ENCODE results near the gene TP53I13.
A peak's percentile ranks its signal among the peaks of the same experiment; 100 is the strongest.

TP53I13 gene

DNA sequence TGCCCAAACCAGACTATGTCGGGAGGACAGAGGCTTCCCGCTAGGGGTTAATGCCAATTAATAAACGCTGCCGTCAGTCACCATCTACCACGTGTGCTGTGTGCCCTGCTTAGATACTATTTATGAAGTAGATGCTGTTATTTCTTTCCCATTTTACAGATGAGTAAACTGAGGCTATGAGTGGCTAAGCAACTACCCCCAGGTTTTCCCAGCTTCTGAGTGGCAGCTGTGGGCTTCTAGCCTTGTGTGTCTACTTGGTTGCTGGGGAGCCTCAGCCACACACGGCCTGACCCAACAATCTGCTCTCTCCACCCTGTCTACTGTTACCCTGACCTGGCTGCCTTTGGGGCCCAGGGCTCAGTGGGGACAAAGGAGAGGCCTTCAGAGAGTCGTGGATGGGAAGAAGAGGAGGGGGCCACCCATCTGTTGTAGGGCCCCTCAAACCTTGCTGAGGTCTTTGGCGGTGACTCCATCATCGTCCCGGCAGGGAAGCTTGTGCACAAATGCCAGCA is 13.8 kb downstream of the TP53I13 start:
- no peak for DNase-seq

DNA sequence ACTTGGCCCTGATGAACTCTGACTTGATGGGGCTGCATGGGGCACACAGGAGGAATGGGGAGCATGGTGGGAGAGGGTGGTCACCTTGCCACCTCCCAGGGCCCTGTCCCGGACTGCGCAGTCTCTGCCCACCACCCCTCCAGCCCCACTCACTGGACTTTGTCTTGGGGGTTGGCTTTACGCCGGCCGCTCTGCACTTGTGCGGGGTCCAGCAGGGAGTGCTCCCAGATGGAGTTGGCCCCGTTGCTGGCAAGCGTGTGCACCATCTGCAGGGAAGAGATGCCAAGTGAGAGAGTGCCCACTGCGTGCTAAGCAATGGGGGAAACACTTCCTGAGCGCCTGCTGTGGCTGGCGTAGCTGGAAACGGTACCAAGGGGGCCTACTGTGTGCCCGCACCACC is 14.3 kb downstream of the TP53I13 start:
- DNase-seq: no peak

DNA sequence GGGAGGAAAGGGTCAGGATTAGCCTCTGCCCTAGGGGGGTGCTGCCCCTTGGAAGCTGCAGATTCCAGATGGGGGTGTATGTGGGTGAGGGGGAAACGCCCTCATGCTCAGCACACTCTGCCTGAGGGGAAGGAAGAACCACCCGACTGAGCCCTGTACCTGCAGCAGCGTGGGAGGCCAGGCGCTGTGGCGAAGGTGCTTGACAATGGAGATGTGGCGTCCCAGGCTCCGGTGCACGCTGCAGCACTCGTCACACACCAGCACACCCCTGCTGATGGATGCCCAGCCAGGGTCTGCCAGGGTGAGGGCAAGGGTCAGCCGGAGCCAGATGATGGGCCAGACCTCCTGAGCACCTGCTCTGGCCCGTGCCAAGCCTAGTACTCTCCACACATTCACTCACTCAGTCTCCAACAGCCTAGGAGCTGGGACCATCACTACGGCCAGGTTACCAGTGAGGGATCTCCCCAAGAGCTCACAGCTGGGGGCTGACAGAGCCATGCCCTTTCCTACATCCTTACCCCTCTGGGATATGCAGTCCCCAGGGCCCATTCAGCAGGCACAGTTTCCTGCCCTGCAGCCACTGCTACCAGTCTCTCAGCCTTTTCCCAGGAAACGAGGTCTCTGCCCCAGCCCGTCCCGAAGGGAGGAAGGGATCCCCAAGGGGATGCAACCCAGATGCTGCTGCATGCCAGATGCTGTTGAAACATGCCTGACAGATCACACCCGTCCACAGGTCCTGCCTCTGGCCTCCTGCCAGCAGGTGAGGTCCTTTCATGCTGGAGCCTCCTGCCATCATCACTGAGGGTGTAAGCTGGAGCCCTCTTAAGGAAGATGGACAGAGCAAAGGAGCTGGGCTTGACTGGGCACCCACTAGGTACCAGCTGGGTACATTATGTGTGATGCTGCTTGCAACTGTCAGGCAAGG is 15.1 kb downstream of the TP53I13 start:
- no peak for DNase-seq

DNA sequence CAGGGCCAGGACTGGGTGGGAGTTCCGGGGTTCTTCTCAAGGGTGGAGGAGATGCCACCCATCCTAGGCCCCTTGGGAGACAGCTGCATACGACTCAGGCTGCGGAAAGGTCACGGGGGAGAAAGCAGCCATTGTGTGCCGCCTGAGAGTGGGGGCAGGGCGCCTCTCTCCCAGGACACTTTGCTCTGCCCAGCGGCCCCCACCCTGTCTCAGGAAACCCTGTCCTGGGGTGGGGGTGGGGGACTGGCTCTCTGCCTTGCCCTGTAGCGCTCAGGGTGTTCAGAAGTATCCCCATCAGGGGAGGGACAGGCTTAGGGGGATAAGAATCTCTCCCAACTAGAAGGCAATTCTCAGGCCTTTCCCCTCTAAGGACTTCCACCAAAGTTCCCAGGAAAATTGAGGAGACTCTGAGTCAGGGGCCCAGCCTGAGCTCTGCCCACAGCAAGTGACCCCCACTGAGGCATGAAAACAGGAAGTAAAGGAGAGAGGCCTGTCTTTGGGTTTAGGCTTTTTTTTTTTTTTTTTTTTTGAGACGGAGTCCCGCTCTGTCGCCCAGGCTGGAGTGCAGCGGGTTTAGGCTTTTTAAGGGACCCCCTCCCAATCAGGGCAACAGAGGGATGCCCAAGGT is 16.1 kb downstream of the TP53I13 start:
- DNase-seq: no peak

DNA sequence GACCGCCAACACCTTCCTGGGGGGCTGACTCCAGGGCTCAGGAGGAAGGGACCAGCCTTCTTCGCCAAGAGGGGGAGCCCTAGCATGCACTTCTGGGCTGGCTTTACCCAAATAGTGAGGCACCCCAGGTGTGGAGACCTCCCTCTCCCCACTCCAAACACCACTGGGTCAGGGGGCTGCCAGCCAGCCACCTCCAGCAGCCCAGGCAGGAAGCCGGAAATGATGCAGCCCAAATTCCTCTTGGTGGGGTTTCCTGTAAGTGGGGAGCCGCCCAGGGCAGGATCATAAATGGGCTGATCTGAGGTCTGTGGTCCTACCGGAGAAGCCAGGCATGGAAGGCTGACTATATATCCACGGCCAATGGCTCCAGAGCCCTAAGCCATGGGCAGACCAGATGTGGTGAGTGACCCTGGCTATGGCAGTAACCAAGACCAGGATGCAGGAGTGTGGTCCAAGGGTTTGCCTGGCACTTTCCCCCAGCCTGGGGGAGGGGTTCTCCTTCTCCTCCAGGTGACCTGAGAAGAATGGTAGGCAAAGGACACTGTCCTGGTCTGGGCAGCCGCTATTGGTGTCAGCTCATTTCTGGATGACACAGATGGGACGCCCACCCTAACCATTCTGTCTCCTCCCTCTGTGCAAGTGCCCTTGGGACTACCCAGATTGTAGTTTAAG is 16.7 kb downstream of the TP53I13 start:
- DNase-seq: peak; percentile 34

DNA sequence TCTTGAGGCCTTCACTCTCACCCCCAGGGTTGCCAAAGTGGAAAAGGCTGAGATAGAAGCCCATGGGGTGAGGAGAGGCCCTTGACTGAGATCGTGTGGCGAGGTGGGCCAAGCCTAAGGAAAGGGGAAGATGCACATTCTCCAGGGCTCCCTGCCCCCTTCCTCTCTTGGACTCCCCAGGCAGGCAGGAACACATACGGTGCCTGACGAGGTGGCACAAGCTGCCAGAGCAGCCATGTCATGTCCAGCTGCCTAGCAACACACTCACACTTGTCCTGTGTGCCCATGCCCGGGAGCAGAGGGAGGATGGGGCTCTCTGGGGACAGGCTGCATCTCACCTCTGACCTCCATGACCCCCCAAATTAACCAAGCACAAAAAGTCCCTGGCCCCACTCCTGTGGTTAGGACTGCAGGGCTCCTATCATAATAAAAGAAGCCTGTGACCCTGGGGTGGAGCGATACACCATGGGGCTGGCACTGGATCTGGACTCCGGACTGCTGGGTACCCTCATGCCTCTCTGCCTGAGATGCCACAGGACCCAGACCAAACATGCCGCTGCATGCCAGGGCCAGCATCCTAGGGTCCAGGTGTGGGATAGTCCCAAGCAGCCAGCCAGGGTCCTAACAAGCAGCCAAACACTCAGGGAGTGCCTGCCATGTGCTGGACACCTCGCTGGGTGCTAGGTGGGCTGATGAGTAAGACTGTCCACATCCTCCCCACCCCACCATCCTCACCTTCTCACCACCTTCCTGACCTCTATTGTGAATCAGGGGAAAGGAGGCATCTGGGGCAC is 18.4 kb downstream of the TP53I13 start:
- DNase-seq: no peak

DNA sequence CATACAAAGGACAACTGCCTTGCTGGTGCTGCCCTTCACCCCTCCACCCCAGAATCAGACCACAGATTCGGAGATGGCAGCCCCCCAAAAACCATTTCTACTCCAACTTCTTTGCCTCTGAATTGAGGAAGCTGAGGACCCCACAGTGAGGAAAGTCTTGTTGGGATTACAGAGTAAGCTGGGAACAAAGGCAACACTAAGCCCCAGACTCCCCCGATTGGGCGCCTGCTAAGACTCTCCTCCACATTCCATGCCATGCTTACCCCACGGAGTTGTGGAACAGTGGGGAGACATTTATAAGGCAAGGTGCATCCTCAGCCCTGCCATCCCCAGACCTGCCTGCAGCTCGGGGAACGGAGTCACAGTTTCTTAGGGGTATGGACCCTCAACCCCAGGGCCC is 19.1 kb downstream of the TP53I13 start:
- no peak for DNase-seq

DNA sequence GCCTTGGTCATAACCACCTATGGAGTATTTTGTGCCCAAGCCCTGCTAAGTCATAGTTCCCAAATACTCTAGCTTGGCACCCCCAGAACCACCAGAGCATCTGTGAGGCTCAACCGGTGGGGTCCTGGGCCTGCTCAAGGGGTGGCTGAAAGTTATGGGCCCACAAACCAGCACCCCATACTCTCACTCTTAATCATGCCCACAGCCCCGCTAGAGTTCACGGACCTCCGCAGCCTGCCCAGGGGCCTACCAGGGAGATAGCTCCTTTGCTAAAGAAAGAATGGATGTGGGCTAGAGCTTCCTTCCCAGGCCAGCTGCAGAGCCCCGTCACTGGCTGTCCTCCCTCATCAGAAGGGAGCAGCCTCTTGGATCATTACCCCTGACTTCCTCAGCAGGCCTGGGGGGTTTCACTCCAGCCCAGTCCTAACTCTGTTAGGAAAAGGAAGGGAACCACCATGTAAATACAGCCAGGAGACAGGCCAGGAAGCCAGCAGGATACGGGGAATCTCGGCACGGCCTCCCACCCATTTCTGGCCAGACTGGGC is 19.6 kb downstream of the TP53I13 start:
- DNase-seq: no peak

DNA sequence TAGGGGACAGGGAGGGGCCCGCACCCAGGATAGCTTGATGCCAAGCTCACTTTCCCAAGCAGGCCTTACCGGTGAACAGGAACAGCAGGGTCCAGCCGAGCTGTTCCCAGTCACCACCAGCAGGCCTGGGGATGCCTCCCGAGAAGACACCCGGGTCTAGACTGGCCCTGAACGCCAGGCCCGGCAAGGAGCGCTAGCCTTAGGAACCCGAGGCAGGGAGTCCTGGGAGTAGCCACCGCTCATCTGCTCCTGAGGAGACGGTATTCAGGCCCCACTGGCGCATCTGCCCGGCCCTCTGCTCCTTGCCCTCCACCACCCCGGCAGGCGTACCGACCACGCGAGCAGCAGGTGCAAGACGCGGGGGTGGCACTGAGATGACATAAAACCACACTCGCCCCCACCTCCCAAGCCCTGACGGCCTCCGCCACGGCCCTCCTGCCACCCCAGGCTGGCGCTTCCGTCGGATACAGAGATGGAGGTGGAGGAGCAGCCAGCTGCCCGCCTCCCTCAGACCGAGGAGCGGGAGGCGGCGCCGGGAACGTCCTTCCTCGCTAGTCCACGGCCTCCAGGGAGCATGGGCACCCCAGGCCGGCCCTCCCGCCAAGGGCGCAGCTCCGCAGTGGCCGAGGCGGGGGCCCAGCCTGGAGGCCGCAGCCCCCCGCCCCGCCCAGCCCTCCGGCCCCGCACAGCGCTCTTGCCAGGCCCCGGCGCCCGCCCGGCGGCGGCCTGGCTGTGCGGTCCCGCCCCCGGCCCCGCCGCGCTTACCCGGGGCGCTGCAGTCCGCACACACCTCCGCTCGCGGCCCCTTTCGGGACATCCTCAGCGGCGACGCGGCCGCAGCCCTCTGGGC is 20.3 kb downstream of the TP53I13 start:
- DNase-seq: peak; percentile 69

DNA sequence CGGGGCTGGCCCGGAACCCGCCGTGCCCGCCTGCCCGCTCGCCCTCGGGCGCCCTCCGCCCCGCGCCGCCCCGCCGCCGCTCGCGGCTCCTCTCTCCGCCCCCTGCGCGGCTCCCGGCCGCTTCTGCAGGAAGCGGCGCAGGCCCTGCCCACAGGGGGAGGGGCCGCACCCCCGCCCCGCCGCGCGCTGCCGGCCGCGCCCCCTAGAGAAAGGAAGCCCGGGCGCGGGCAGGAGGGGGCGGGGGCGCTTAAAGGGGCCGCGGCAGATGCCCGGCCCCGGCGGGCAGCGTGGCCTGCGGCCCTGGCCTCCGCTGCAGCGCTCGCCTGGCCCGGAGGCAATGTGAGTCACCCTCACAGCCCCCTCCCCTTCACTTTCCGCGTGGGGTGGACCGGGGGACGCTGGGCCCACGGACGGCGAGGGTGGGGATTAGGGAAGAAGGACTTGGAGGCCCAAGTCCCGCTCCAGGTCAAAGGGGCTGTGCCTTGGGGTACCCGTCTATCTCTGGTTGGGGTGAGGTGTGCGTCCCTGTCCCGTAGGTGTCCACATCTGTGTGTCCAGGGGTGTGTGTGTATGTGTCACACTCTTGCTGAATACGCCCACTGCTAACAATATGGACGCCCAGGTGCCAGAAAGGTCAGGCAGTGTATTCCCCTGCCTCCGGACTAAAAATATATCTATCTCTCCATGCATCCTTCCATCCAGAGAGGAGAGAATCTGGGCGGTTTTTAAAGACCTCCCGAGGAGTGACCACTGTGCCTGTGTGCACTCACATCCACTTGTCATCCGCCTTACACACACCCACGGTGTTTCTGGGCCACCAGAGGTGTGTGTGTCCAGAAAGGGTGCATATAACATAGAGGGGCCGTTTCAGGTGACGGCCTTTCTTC is 21.3 kb downstream of the TP53I13 start, which contains the start of gene GIT1:
GIT1 (minus strand) TSS at position 125 of the 887 bp plus-strand sequence. CDS start 270 bp downstream, outside the sequence.
- DNase-seq: peak; percentile 85

DNA sequence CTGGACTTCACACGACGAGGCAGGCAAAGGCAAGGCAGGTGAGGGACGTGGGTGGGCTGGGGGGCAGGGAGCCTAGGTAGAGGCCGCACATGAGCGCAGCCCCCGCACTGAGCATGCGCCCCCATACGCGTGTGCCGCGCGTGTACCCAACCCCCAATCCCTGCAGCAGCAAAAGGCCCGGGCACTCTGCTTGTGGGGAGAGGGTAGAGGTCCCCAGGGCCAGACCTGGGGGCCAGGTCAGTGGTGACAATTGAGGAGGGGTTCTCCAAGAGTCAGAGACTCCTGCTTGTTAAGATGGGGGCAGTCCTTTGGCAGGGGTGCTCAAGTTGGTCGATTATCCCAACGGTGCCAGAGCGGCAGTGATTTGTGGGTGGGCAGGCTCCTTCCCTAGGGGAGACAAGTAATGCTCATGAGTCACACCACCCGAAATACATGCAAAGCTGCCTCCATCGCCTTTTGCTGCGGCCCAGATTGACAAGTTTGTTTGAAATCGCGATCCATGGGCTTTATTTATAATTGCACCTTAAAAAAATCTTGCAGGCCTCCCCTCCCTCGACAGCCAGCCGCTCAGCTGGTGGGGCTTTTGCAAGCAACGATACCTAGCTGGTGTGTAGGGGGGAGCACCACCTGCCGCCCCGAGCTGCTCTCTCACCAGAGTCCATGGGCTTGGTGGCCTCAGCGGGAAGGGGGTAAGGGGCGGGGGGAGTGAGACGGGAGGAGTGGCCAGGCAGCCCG is 22.1 kb downstream of the TP53I13 start:
- no peak for DNase-seq

DNA sequence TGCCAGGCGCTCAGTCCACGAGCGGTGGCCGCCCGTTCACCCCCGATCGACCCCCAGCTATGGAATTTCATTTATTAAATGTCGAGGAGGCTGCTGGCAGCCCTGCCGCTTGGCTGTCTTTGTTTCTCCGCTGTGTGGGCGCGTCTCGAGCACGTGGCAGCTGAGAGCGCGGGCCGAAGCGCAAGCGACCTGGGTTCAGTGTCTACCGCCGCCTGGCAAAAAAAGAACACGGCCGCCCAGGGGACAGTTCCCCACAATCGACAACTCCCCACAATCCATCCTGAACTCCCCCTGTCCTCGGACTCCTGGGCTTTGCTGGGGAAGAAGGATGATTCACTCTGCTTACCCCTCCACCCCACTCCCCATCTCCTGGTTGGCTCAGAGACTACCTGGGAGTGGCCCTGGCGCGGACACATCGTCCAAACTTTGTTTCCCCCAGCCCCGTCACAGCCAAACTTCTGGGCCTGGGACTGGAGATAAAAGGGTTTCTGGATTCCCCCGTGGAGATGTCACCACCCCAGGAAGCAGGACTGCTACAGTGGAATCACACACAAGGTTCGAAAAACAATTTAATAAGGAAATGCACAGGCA is 22.7 kb downstream of the TP53I13 start:
- peak; percentile 39 for DNase-seq

DNA sequence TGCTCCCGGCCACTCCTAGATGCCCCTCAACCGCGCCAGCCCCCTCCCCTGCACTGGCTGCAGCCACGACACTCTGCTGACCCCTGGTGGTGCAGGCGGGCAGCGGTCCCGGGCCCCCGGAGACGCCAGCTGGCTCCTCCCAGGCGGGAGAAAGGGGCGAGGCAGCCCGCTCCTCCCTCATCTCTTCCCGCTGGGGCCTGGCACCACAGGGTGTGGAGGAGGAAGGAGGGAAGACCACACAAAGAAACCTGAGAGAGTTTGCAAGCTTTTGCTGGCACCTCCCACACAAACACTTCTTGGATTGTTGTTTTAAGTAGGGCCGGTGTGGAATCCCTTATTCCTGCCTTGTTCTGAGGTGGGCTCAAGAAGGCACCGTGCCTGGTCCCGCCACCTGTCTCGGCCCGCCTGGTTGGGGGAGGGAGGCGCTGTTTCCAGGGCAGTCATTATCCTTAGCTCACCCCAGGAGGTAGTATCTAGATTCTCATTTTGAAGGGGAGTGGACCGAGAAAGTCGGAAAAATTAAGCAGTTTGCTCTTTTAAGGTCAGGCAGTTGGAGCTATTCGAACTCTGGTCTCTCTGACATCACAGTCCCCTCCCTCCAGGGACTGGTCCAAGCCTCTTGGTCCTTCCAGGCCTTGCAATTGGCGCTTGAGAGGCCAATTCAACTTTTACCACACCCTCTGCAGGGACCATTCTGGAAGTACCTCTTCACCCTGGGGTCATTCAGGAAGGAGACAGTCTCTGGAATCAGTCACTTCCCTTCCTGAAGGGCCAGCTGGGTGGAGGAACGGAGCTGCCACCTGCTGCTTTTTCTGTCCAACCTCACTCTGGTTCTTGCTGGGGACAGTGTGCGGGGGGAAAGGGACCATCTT is 23.5 kb downstream of the TP53I13 start:
- DNase-seq: peak; percentile 84

DNA sequence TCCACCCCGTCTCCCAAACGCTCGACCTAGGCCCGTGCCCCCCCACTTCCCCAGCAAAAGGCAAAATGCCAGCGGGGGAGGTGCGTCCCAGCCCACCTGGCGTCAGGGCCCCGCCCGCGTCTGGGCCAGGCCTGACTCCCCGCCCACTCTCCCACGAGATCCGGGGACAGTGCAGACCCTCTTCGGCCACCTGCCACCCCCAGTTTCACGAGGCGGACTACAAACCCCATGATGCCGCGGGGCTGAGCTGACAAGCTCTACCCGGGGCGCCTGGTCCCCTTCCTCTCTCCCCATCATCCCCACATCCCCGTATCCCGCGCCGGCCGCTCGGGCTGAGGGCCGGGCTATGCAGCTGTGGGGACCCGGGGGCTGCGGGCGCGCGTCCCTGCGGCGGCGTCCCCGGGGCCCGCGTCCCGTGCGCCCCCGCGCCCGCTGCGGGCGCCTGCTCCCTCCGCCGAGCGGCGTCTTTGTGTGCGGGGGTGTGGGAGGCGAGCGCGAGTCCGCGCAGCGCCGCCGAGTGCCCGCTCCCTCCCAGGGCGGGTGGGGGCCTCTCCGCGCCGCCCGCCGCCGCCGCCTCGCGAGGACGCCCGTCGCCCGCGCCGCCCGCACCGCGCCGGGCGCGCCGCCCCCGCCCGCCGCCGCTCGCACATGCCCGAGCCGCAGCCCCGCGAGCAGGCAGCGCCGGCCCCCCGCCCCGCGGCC is 24.5 kb downstream of the TP53I13 start, which contains the start of gene ANKRD13B:
ANKRD13B (plus strand) TSS at position 283 of the 702 bp plus-strand sequence. CDS start 490 bp downstream, outside the sequence.
- peak; percentile 45 for DNase-seq

DNA sequence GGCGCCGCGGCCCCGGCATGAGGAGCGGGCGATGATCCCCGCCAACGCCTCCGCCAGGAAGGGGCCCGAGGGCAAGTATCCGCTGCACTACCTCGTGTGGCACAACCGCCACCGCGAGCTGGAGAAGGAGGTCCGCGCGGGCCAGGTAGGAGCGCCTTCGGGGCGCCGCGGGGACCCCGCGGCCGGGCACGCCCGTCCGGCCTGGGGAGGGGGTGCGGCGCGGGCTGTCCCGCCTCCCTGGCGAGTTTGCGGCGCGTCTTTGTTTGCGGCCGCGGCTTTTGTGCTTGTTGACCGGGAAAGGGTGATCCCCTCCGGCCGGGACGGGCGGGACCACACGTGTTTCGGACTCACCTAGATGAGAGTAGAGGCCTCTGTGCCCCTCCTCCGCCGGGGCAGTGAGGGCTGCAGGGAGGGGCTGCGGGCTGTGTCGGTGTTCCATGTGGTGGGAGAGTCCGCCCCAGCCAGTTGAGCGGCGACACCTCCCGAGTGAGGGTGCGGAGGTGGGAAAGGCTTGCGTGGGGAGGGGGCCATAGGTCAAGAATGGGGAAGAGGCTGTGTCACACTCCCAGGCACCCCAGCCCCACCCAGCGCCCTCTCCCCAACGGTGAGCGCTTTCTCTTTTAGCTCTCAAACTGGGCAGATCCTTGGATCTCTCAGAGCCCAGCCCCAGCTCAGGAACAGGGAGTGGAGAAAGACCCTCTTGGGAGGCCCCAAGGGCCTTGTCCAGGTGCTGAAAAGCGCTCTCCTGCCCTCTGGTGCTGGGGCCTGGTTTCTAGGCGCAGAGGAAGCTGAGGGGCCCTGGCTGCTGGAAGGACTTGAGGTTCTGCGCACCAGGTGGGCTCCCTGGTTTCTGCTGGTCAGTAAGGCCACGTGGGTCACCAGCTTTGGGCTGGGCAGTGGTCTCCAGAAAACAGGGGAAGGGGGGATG is 25.4 kb downstream of the TP53I13 start:
- DNase-seq: peak; percentile 43

DNA sequence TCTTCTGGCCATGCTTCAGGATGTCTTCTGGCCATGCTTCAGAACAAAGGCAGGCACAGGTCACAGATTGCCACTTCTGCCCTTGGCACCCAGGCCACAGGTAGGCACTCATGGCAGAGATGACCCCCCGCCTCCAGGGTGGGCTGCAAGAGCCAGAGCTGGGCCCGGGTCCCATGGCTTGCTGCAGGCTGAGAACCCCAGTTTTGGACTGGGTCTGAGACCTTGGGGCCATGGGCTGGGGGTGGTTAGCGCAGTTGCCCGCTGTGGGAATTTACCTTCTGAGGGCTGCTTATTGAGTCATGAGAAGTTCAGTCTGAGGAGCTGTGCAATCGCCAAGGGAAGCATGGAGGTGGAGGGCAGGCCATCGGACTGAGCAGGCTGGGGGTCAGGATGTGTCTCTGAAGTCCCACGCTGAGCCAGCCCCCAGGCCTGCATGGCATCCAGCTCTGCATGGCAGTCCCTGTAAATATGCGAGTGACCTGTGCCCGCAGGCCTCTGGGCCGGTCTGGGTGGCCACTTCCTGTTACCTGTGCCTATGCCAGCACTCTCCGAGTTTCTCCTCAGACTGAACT is 26.1 kb downstream of the TP53I13 start:
- no peak for DNase-seq

All from activated naive CD4-positive, alpha-beta T cell treated with Interleukin-2 at 50 U/mL for 16 hours (primary cell).